GM19438 (cell line): ENCODE measurements around the gene MSANTD1.
"Not testable (repeated sequence)": the region's sequence is repeated elsewhere in the genome, so short reads cannot be mapped to it uniquely, and the experiment has no call there.

Source experiments
- ATAC-seq: cut with Tn5 transposase; IDR thresholded peaks from one replicate; pipeline ENCODE4 v1.9.1; 2021; ENCODE audit warnings: low read depth; ENCODE audit not compliant: unreplicated experiment

The MSANTD1 gene

DNA sequence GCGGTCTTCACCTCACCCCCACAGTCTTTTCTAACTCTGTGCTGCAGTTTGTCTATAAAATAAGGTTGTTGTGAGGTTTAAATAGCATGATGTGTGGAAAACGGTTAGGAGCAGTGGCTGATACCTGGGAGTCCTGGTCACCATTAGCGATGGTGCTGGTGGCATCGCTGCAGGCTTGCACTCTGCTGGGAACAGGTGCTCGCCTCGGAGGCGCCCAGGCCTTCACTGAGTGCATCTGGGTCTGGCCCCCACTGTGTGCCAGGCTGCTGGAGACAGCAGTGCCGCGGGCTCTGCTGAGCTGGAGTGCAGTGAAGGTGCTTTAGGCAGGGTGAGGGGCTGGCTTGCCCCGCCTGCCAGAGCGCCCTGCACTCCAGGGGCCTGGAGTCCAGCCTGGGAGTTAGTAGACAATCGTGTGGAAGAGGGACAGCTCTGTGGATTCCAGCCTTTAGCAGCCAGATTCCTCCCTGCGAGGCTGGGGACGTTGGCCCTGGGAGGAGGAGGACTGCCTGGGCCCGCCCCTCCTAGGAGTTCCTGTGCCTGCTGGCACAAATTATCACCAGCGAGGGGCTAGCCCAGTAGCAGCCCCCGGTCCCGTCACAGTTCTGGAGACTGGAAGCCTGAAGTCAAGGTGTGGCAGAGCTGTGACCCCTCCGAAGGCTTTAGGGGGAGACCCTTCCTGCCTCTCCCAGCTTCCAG, 51.2 kb downstream of the MSANTD1 start:
- ATAC-seq, result no peak

DNA sequence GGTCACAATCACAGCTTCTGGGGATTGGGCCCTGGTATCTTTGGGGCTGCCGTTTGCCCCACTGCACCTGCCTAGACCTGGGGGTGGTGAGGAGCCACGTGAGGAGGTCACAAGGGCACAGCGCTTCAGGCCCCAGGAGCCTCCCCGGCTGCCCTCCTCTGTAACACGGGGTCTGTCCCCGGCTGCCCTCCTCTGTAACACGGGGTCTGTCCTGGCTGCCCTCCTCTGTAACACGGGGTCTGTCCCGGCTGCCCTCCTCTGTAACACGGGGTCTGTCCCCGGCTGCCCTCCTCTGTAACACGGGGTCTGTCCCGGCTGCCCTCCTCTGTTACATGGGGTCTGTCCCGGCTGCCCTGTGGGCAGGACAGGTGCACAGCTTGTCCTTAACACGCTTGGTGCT, 51.9 kb downstream of the MSANTD1 start:
- not testable (repeated sequence) for ATAC-seq

DNA sequence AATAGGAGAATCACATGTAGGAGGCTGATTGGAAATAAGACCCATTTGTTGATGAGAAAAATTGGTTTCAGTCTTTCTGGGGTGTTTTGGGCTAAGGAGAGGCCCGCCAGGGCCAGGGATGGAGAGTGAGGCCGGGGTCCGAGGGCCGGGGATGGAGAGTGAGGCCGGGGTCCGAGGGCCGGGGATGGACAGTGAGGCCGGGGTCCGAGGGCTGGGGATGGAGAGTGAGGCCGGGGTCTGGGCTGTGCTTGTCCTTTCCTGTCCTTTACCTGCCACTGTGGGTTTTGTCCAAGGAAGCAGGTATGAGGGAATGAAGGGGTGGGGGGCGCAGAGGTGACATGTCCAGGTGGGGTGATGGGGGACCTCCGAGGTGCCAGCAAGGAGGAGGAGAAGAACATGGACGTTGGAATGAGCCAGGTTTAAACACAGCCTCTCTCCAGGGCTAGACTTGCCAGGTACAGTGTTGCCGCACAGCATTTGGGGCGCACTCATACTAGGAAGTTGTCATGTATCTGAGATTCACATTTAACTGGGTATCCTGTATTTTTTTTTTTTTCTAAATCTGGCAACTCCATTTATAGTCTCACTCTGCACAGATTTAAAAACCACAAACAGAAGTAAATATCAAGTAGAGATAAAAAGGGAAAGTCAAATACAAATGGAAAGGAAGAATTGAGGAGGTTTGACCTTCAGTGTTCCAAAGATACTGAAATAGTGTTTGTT, 52.7 kb downstream of the MSANTD1 start:
- ATAC-seq, result no peak

DNA sequence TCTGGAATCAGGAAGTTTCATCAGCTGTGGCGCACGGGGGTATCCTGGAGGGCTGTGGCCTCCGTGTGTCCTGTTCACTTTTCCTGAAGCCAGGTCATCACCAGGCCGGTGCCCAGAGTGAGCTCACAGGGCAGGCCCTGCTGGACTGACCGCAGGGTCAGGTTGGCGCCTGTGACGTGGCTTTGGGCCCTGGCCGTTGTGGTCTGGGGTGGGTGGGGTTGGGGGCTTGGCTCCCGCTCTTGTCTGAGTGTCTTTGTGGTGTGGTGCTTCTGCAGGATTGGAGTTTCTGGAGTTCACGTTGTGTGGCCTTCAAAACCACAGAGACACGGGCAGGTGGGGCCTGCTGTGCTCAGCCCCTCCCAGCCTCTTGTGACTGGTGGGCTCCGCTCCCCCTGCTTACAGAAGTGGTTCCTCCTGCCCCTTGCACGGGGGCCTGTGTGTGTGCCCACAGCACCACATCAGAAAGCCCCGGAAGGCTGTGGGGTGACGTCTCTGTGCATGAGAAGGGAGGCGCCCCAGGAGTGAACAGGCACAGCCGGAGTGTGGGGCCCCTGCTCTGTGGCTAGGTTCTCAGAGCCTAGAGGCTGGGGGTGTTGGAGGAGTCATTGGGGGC, 53.3 kb downstream of the MSANTD1 start:
- peak; percentile 53 for ATAC-seq

DNA sequence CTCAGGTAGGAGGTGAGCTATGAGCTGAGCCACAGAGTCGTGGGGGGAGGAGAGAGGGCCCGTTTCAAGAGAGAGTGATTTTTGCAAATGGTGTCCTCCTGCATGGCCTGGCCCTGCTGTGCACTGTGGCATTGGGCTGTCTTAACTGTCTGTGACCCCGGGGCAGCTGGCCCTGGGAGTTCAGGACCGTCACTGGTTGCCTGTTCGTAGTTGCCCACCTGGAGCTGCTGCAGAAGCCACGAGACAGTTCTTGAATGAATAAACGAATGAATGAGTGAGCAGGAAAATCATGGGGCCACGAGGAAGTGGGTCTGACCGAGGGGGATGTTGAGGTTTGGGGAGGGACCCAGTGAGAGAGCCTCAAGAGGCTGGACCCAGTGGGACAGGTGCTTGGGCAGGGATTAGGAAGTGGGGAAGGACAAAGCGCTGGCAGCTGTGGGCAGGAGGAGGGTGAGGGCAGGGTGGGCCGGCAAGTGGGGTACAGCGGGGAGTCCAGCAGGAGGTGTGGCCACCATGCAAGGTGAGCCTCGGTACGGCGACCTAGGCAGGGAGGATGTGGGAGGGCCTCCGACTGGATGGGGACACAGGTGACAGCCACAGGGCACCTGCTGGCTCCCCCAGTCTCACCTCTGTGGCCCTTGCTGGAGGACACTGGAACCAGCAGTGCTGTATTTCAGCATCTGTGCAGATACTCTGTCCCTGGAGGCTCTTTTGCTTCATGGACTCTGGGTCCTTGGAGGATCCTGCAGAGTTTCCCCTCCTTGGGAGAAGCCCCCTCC, 54.0 kb downstream of the MSANTD1 start:
- no peak for ATAC-seq

DNA sequence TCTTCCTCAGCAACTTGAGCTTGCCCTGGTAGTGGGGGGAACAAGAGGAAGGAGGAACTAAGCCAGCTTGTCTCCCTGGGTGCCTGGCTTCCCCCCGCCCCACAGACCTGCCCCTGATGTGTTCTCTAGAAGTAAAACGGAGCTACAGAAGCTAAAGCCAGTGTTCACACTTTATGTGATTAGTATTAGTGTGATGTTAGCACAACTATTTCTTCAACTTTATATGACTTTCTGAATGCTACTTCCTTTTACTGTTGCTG, 54.5 kb downstream of the MSANTD1 start:
- no peak for ATAC-seq

DNA sequence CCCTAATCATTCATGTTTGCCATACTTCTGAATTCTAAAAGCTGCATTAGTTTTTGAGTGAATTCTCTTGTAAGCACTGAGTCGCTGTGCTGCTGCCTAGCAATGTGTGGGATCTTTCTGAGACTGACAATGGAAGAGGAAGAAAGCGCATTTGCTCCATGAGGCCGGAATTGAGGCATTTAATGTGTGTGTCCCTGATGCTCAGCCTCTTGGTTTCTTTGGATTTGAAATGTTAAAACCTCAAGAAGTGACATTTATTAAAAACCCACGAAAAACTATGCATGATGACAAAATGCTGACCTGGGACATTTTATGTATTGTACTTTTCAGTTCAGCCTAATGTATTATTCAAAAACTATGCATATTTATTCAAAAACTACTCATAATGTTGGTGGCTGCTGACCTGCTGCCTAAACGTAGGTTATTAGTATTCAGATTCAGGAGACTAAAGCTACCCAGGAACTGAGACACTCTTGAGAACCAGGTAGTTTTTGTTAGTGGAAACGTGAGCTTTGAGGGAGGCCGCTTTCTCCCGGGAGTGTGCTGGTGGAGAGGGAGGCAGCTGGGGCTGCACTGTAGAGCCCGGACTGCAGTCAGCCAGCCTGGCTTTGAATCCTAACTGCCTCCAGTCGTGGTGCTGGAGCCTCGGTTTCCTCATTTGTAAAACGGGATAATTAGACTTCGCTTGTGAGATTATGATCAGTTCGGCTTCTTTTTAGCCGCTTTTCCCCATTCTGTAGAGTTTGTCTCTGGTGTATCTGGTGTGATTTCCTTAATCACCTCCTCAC, 55.2 kb downstream of the MSANTD1 start:
- ATAC-seq, result no peak

DNA sequence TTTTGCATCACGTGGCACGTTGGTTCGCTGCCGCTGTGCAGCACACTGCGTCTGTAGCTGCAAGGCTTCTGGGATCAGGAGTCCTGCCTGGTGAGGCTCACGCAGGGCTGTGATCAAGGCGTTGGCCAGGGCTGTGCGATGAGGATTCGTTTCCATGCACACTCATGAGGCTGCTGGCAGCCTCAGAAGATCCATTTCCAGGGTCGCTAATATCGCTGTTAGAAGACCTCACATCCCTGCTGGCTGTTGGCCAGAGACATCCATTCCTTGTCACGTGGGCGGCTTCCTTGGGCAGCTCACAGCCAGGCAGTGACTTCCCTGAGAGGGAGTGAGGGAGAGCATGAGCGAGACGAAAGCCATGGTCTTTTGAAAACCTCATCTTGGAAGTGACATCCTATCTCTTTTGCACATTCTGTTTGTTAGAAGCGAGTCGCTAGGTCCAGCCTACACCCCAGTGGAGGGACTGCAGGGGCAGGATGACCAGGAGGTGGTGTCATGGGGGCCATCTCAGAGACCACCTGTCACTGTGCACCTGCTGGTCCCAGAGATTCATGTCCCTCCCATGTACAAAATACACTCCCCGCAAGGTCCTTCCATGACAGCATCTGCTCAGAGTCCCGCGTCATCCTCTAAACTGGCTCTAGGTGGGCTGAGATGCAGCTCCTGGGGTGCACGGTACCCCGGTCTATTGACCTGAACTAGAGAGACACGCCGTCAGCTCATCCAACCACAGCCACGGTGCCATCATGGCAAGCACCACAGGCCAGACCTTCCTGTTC, 56.1 kb downstream of the MSANTD1 start:
- no peak for ATAC-seq

DNA sequence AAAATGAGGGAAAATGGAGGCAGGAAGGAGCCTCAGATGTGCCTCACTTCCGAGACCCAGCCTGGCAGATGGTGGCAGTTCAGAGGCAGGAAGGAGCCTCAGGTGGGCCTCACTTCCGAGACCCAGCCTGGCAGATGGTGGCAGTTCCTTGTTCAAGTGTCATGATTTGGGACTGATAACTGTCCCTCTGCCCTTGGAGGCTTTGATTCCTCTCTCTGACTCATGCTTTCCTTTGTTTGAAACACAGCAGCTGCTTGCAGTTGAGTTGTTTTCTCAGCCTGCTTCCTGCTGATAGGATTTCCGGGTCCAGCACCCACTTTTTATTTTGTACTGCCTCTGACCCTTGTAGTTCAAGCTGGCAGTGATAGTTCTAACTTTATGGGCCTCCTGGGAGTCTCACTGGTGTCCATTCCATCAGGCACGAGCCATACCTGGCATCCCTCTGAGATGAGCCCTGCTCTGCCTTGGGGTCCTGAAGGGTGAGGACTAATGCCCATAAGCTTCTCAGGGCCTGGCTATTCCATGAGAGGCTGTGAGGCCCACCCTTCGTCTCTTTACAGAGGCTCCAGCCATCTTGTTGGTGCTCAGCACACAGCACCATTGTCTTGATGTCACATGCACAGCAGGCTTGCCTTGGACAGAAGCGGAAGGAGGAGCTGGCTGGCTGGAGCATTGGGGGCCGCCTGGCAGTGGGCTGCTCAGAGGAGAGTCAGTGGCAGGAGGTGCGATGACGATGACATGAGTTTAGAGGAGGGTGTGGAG, 56.8 kb downstream of the MSANTD1 start:
- no peak for ATAC-seq
